Kidney (tissue), 14 donors: ENCODE measurements around the gene AGPAT1. TPM values are rescaled to one million over a fixed set of nuclear protein-coding genes. Genes with fewer than 3 reads are reported as not detected.

ENCODE experiments used
- DNase-seq, 5 donors: peaks; one replicate each; pipeline ENCODE4 v3.0.0-alpha.2; 2013 to 2020
- FAIRE-seq: peaks from 2 replicates; lab custom pipeline; 2012; peaks lifted over from hg19 to GRCh38; lab: Jason Lieb, UNC
- H3K27ac ChIP-seq, 2 donors: one replicate each; pipeline ENCODE4 v1.7.0; 2013; ENCODE audit warnings: low read depth in 2 of 2, low read length in 2 of 2, inconsistent platforms in 1 of 2
- H3K27me3 ChIP-seq: one replicate; pipeline ENCODE4 v1.7.1; 2013; ENCODE audit warnings: low read length, inconsistent platforms; ENCODE audit not compliant: control insufficient read depth, insufficient read depth
- H3K36me3 ChIP-seq, 3 donors: one replicate each; pipeline versions ENCODE4 v1.7.0 to v1.7.1; 2013; ENCODE audit warnings: low read length in 3 of 3, control low read depth in 1 of 3, inconsistent platforms in 1 of 3; ENCODE audit not compliant: insufficient read depth in 3 of 3, control insufficient read depth in 2 of 3
- H3K4me1 ChIP-seq, 3 donors: one replicate each; pipeline versions ENCODE4 v1.7.0 to v1.7.1; 2013; ENCODE audit warnings: low read length in 3 of 3, inconsistent platforms in 1 of 3, low read depth in 1 of 3; ENCODE audit not compliant: control insufficient read depth in 2 of 3, insufficient read depth in 2 of 3
- H3K4me3 ChIP-seq, 3 donors: one replicate each; pipeline versions ENCODE4 v1.7.0 to v1.8.1; 2013; ENCODE audit warnings: low read length in 3 of 3, control low read depth in 1 of 3, inconsistent platforms in 1 of 3
- H3K9ac ChIP-seq, 3 donors: one replicate each; pipeline versions ENCODE4 v1.7.0 to v1.7.1; 2013; ENCODE audit warnings: low read length in 3 of 3, control low read depth in 1 of 3, inconsistent platforms in 1 of 3
- H3K9me3 ChIP-seq, 3 donors: one replicate each; pipeline versions ENCODE4 v1.7.0 to v1.7.1; 2013; ENCODE audit warnings: low read length in 3 of 3, control low read depth in 1 of 3, inconsistent platforms in 1 of 3; ENCODE audit not compliant: control insufficient read depth in 2 of 3, insufficient read depth in 1 of 3
- CTCF ChIP-seq: IDR thresholded peaks from 3 replicates; pipeline ENCODE4 v1.5.1; 2012; ENCODE audit warnings: mild to moderate bottlenecking, moderate library complexity, borderline replicate concordance; ENCODE audit not compliant: insufficient read depth; ENCODE audit errors: extremely low read depth
- intact Hi-C: fragments of 100-400 bp; cut with DNase I; formaldehyde crosslinking; loops from one replicate; pipeline ENCODE4 v1.11.1; 2022
- polyA plus RNA-seq: library from polyadenylated mRNA; stranded (reverse); fragments of 350-450 nt; fragmentation: Illumina TruSeq; extraction: RNeasy Lipid Tissue Mini Kit (QIAGEN cat#74804); gene quantifications from one replicate; pipeline ENCODE4 v1.2.3, GENCODE V29; 2014; ENCODE audit warnings: low read depth, low replicate concordance; ENCODE audit not compliant: insufficient read depth
- total RNA-seq: library from RNA; stranded (reverse); fragmentation: NEBNext Ultra II Directional; extraction: Animal tissue kit (Norgen Biotek cat#: 25700); gene quantifications from one replicate; pipeline ENCODE4 v1.2.1, GENCODE V29; 2021
- donor health status: control.
- donor health status: control.
- donor health status: control.
- donor health status: control.
- donor health status: control.
- donor health status: DM: yes; HTN: yes; CAD: no.
- donor health status: Normal renal cell carcinoma (clear cell type).

Gene AGPAT1
- total and polyA plus RNA-seq, 2 donors from 2014 or later = 58.9 to 87.1 TPM

- Histone ChIP-seq H3K9me3 (no peaks in the 10 kb centered on the region), H3K4me1 (no peaks in the 10 kb centered on the region), H3K4me3 (no peak overlapping the region), H3K9ac (no peak overlapping the region), H3K36me3 (no peaks in the 10 kb centered on the region), H3K27ac (no peak overlapping the region), H3K27me3 (no peaks in the 10 kb centered on the region)
- intact Hi-C loops = no loop called here
- no peak for TF ChIP-seq CTCF
- DNase-seq (peak; percentile 23 to 54 (median 49)), FAIRE-seq (no peak)
Measured at GRCh38 chr6:32203426-32204267, 27.8 kb upstream of the AGPAT1 start.

GRCh38 chr6:32202186-32202585 lies 26.3 kb upstream of the AGPAT1 start:
- Histone ChIP-seq H3K4me3 (no peak overlapping the region), H3K9ac (no peak overlapping the region), H3K27ac (no peak overlapping the region), H3K36me3 (no peaks in the 10 kb centered on the region), H3K27me3 (no peaks in the 10 kb centered on the region), H3K4me1 (peaks cover 0 to 3% (median 2%) of the 10 kb centered on the region in 3 donors), H3K9me3 (no peaks in the 10 kb centered on the region)
- no peak for TF ChIP-seq CTCF
- FAIRE-seq (no peak), DNase-seq (peak in 2 of 5 donors; percentile 32 to 57)
- intact Hi-C loops = no loop called here

- no peak for TF ChIP-seq CTCF
- DNase-seq (peak in 2 of 5 donors; percentile 36 to 43), FAIRE-seq (no peak)
- no peak overlapping the region for H3K27ac ChIP-seq
- H3K4me3 ChIP-seq = no peak overlapping the region
- no peaks in the 10 kb centered on the region for H3K27me3 ChIP-seq
- H3K9ac ChIP-seq = no peak overlapping the region
- no peaks in the 10 kb centered on the region for H3K36me3 ChIP-seq
- peaks cover 0 to 10% (median 10%) of the 10 kb centered on the region in 3 donors for H3K4me1 ChIP-seq
- H3K9me3 ChIP-seq = no peaks in the 10 kb centered on the region
- intact Hi-C loops = no loop called here
Measured at GRCh38 chr6:32200711-32201475, 25.0 kb upstream of the AGPAT1 start.
